Prostate gland (tissue), 2 donors: ENCODE measurements around the gene MED22.

Experiments used
- CTCF ChIP-seq, 4 experiments: fragments of 200-600 bp in 2 of 4; fragments of 450-650 bp in 2 of 4; sonication (generic) in 2 of 4; IDR thresholded peaks; 1 replicate in 3 of 4; 2 replicates in 1 of 4; pipeline ENCODE4 v1.5.1; 2016 to 2019; ENCODE audit warnings: antibody characterized with exemption in 4 of 4, mild to moderate bottlenecking in 2 of 4, moderate library complexity in 2 of 4
- POLR2A ChIP-seq: fragments of 450-650 bp; IDR thresholded peaks from one replicate; pipeline ENCODE4 v1.6.1; 2016; ENCODE audit warnings: antibody characterized with exemption, mild to moderate bottlenecking
- POLR2AphosphoS5 ChIP-seq: sonication (generic); formaldehyde crosslinking; IDR thresholded peaks from one replicate; pipeline ENCODE4 v1.6.1; 2017; ENCODE audit warnings: antibody characterized with exemption

- peak in 2 of 4 experiments; percentile 23 to 34 for TF ChIP-seq CTCF (IDR thresholded peaks at IDR 0.05)
- TF ChIP-seq POLR2A: peak; percentile 52
- peak; percentile 96 for TF ChIP-seq POLR2AphosphoS5
Observed at GRCh38 chr9:133347985-133348717, at the start of gene MED22, which contains the start of gene RPL7A.
